Upper lobe of right lung (tissue), 1 donor: ENCODE measurements around the gene COQ8B. TPM values are rescaled to one million over a fixed set of nuclear protein-coding genes. Genes with fewer than 3 reads are reported as not detected.
"Not testable (repeated sequence)": the region's sequence is repeated elsewhere in the genome, so short reads cannot be mapped to it uniquely, and the experiment has no call there.

ENCODE experiments used
- ATAC-seq: fragments of 200-7000 bp; cut with Tn5 transposase; one replicate; pipeline ENCODE4 v1.9.1; 2020; ENCODE audit warnings: mild to moderate bottlenecking, moderate library complexity
- DNase-seq: peaks from one replicate; pipeline ENCODE4 v3.0.0-alpha.2; 2020
- H3K27ac ChIP-seq: fragments of 200-600 bp; one replicate; pipeline ENCODE4 v1.8.0; 2022
- H3K27me3 ChIP-seq: fragments of 200-600 bp; one replicate; pipeline ENCODE4 v1.8.0; 2022; ENCODE audit warnings: mild to moderate bottlenecking
- H3K36me3 ChIP-seq: fragments of 200-600 bp; one replicate; pipeline ENCODE4 v1.8.0; 2022
- H3K4me1 ChIP-seq: fragments of 200-600 bp; one replicate; pipeline ENCODE4 v1.8.0; 2022
- H3K4me3 ChIP-seq: fragments of 200-600 bp; one replicate; pipeline ENCODE4 v1.8.0; 2022; ENCODE audit warnings: mild to moderate bottlenecking
- H3K9me3 ChIP-seq: fragments of 200-600 bp; one replicate; pipeline ENCODE4 v1.8.0; 2022
- intact Hi-C: fragments of 100-400 bp; cut with DNase I; formaldehyde crosslinking; loops from one replicate; pipeline ENCODE4 v1.11.0; 2022
- total RNA-seq: library from RNA; stranded (reverse); fragmentation: NEBNext Ultra II Directional; extraction: Animal tissue kit (Norgen Biotek cat#: 25700); gene quantifications from one replicate; pipeline ENCODE4 v1.2.1, GENCODE V29; 2021
- TF ChIP-seq, protein P1 (sequence below): fragments of 200-600 bp; IDR thresholded peaks from one replicate; pipeline ENCODE4 v1.8.0; 2022; ENCODE audit warnings: antibody characterized with exemption
- donor health status: DM: no; HTN: yes; CAD: no; lungs with severe emphysema.

Gene COQ8B
- total RNA-seq, 1 donor from 2014 or later, result 43.6 TPM

GRCh38 chr19:40735013-40735771, 18.5 kb upstream of the COQ8B start:
- DNase-seq (no peak), ATAC-seq (peak; percentile 60)
- Histone ChIP-seq H3K36me3 (peaks cover 98% of the 10 kb centered on the region), H3K27ac (peak overlapping the region; percentile 58), H3K9me3 (no peaks in the 10 kb centered on the region), H3K27me3 (no peaks in the 10 kb centered on the region), H3K4me3 (no peak overlapping the region), H3K4me1 (no peaks in the 10 kb centered on the region)
- TF ChIP-seq, protein P1, sequence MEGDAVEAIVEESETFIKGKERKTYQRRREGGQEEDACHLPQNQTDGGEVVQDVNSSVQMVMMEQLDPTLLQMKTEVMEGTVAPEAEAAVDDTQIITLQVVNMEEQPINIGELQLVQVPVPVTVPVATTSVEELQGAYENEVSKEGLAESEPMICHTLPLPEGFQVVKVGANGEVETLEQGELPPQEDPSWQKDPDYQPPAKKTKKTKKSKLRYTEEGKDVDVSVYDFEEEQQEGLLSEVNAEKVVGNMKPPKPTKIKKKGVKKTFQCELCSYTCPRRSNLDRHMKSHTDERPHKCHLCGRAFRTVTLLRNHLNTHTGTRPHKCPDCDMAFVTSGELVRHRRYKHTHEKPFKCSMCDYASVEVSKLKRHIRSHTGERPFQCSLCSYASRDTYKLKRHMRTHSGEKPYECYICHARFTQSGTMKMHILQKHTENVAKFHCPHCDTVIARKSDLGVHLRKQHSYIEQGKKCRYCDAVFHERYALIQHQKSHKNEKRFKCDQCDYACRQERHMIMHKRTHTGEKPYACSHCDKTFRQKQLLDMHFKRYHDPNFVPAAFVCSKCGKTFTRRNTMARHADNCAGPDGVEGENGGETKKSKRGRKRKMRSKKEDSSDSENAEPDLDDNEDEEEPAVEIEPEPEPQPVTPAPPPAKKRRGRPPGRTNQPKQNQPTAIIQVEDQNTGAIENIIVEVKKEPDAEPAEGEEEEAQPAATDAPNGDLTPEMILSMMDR, result no peak
- intact Hi-C loops, result no loop called here

- ATAC-seq (no peak), DNase-seq (no peak)
- Histone ChIP-seq H3K9me3 (no peaks in the 10 kb centered on the region), H3K27ac (no peak overlapping the region), H3K36me3 (peaks cover 98% of the 10 kb centered on the region), H3K27me3 (no peaks in the 10 kb centered on the region), H3K4me1 (no peaks in the 10 kb centered on the region), H3K4me3 (no peak overlapping the region)
- intact Hi-C loops, result no loop called here
- TF ChIP-seq, protein P1, result no peak
Measured at GRCh38 chr19:40733149-40733548, 16.5 kb upstream of the COQ8B start.

- H3K27ac ChIP-seq, H3K27me3 ChIP-seq, DNase-seq, H3K4me1 ChIP-seq, H3K4me3 ChIP-seq, ATAC-seq, H3K9me3 ChIP-seq, intact Hi-C loops: not testable (repeated sequence)
- H3K36me3 ChIP-seq, result peaks cover 100% of the 10 kb centered on the region
Measured at GRCh38 chr19:40732304-40732703, 15.6 kb upstream of the COQ8B start.

- H3K27ac ChIP-seq, ATAC-seq, intact Hi-C loops, H3K27me3 ChIP-seq, H3K9me3 ChIP-seq, H3K4me3 ChIP-seq, DNase-seq, H3K4me1 ChIP-seq: not testable (repeated sequence)
- peaks cover 99% of the 10 kb centered on the region for H3K36me3 ChIP-seq
Measured at GRCh38 chr19:40730065-40730464, 13.4 kb upstream of the COQ8B start.

GRCh38 chr19:40726279-40726678, 9.6 kb upstream of the COQ8B start:
- H3K27ac ChIP-seq, result no peak overlapping the region
- TF ChIP-seq, protein P1, result no peak
- ATAC-seq (no peak), DNase-seq (no peak)
- intact Hi-C loops, result no loop called here
- H3K27me3 ChIP-seq, result no peaks in the 10 kb centered on the region
- no peak overlapping the region for H3K4me3 ChIP-seq
- no peaks in the 10 kb centered on the region for H3K9me3 ChIP-seq
- peaks cover 30% of the 10 kb centered on the region for H3K4me1 ChIP-seq
- H3K36me3 ChIP-seq, result peaks cover 93% of the 10 kb centered on the region

DNA sequence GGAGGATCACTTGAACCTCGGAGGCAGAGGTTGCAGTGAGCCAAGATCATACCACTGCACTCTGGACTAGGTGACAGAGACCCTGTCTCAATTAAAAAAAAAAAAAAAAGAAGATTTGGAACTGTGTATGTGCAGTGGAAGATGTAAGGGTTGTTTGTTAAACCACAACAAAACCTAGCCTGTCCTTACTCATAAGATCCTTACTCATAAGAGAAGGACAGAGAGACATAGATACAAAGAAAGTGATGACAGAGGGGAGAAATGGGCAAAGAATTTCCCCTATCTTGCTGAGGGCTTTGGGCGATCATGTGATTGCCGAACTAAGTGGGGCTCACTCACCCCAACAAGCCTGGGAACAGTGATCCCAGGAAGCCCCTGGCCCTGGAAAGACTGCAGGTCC, 8.2 kb upstream of the COQ8B start:
- H3K4me1 ChIP-seq, result peaks cover 40% of the 10 kb centered on the region
- intact Hi-C loops, result no loop called here
- no peaks in the 10 kb centered on the region for H3K9me3 ChIP-seq
- TF ChIP-seq, protein P1, result no peak
- no peaks in the 10 kb centered on the region for H3K27me3 ChIP-seq
- H3K4me3 ChIP-seq, result no peak overlapping the region
- ATAC-seq (no peak), DNase-seq (no peak)
- H3K27ac ChIP-seq, result no peak overlapping the region
- peaks cover 79% of the 10 kb centered on the region for H3K36me3 ChIP-seq
